Measurements from ENCODE around the gene FMR1.

FMR1 gene

GRCh38 chrX:147911192-147912022 is at the start of gene FMR1:
FMR1 (plus strand) TSS chrX:147911919; CDS start chrX:147912180, 261 bp downstream.
- TF ChIP-seq POLR2A (IDR thresholded peaks at IDR 0.05; ENCODE audit: low read length) (peak; percentile 23), GATA1 (IDR thresholded peaks at IDR 0.05; ENCODE audit: low read depth, low read length) (no peak)
- DNase-seq, result peak; percentile 94 to 95

GRCh38 chrX:147875866-147876596 is 35.7 kb upstream of the FMR1 start:
- DNase-seq, result peak in 1 of 2 experiments; percentile 0
- TF ChIP-seq GATA1 (IDR thresholded peaks at IDR 0.05; ENCODE audit: low read depth, low read length) (no peak), POLR2A (IDR thresholded peaks at IDR 0.05; ENCODE audit: low read length) (no peak)

- DNase-seq, result no peak
- no peak for TF ChIP-seq POLR2A (IDR thresholded peaks at IDR 0.05; ENCODE audit: low read length)
- no peak for TF ChIP-seq GATA1 (IDR thresholded peaks at IDR 0.05; ENCODE audit: low read depth, low read length)
Measured at GRCh38 chrX:147876849-147877646, 34.7 kb upstream of the FMR1 start.

GRCh38 chrX:147877726-147878125 is 34.0 kb upstream of the FMR1 start:
- TF ChIP-seq POLR2A (IDR thresholded peaks at IDR 0.05; ENCODE audit: low read length) (no peak), GATA1 (IDR thresholded peaks at IDR 0.05; ENCODE audit: low read depth, low read length) (no peak)
- peak in 1 of 2 experiments; percentile 1 for DNase-seq

GRCh38 chrX:147884958-147885357 is 26.8 kb upstream of the FMR1 start:
- TF ChIP-seq GATA1 (IDR thresholded peaks at IDR 0.05; ENCODE audit: low read depth, low read length) (no peak), POLR2A (IDR thresholded peaks at IDR 0.05; ENCODE audit: low read length) (no peak)
- DNase-seq, result no peak

- no peak for TF ChIP-seq GATA1 (IDR thresholded peaks at IDR 0.05; ENCODE audit: low read depth, low read length)
- no peak for DNase-seq
Measured at GRCh38 chrX:147890756-147891155, 21.0 kb upstream of the FMR1 start.

- no peak for DNase-seq
- TF ChIP-seq POLR2A (IDR thresholded peaks at IDR 0.05; ENCODE audit: low read length), result no peak
- no peak for TF ChIP-seq GATA1 (IDR thresholded peaks at IDR 0.05; ENCODE audit: low read depth, low read length)
Measured at GRCh38 chrX:147891896-147892295, 19.8 kb upstream of the FMR1 start.

GRCh38 chrX:147893741-147894140 is 18.0 kb upstream of the FMR1 start:
- DNase-seq, result no peak
- TF ChIP-seq GATA1 (IDR thresholded peaks at IDR 0.05; ENCODE audit: low read depth, low read length) (no peak), POLR2A (IDR thresholded peaks at IDR 0.05; ENCODE audit: low read length) (no peak)

GRCh38 chrX:147894366-147894963 is 17.3 kb upstream of the FMR1 start:
- no peak for DNase-seq
- no peak for TF ChIP-seq GATA1 (IDR thresholded peaks at IDR 0.05; ENCODE audit: low read depth, low read length)
- no peak for TF ChIP-seq POLR2A (IDR thresholded peaks at IDR 0.05; ENCODE audit: low read length)

GRCh38 chrX:147897117-147897516 is 14.6 kb upstream of the FMR1 start:
- TF ChIP-seq GATA1 (IDR thresholded peaks at IDR 0.05; ENCODE audit: low read depth, low read length) (no peak), POLR2A (IDR thresholded peaks at IDR 0.05; ENCODE audit: low read length) (no peak)
- no peak for DNase-seq

- no peak for TF ChIP-seq POLR2A (IDR thresholded peaks at IDR 0.05; ENCODE audit: low read length)
- no peak for TF ChIP-seq GATA1 (IDR thresholded peaks at IDR 0.05; ENCODE audit: low read depth, low read length)
- DNase-seq, result no peak
Measured at GRCh38 chrX:147898951-147899350, 12.8 kb upstream of the FMR1 start.

GRCh38 chrX:147899379-147900114 is 12.2 kb upstream of the FMR1 start:
- no peak for DNase-seq
- TF ChIP-seq POLR2A (IDR thresholded peaks at IDR 0.05; ENCODE audit: low read length), result no peak
- no peak for TF ChIP-seq GATA1 (IDR thresholded peaks at IDR 0.05; ENCODE audit: low read depth, low read length)

- TF ChIP-seq GATA1 (IDR thresholded peaks at IDR 0.05; ENCODE audit: low read depth, low read length) (no peak), POLR2A (IDR thresholded peaks at IDR 0.05; ENCODE audit: low read length) (no peak)
Measured at GRCh38 chrX:147900349-147900748, 11.4 kb upstream of the FMR1 start.

More at GRCh38 chrX:147900349-147900748, 11.4 kb upstream of the FMR1 start:
- DNase-seq, result no peak
